ENCODE results near the gene FBXO34.

FBXO34 gene

GRCh38 chr14:55272922-55273321 is 1.7 kb downstream of the FBXO34 start:
- no peak for DNase-seq

- no peak for DNase-seq
Observed at GRCh38 chr14:55274146-55274545, 2.9 kb downstream of the FBXO34 start.

GRCh38 chr14:55274751-55275150 is 3.5 kb downstream of the FBXO34 start:
- DNase-seq, result no peak

GRCh38 chr14:55276736-55277135 is 5.5 kb downstream of the FBXO34 start:
- no peak for DNase-seq

- DNase-seq, result no peak
Observed at GRCh38 chr14:55277972-55278740, 6.9 kb downstream of the FBXO34 start.

- no peak for DNase-seq
Observed at GRCh38 chr14:55279384-55279783, 8.2 kb downstream of the FBXO34 start.

- DNase-seq, result no peak
Observed at GRCh38 chr14:55281316-55281839, 10.2 kb downstream of the FBXO34 start.

GRCh38 chr14:55285048-55285652 is 13.9 kb downstream of the FBXO34 start:
- DNase-seq, result no peak

GRCh38 chr14:55288439-55288838 is 17.2 kb downstream of the FBXO34 start:
- DNase-seq, result no peak

GRCh38 chr14:55291480-55292081 is 20.4 kb downstream of the FBXO34 start:
- no peak for DNase-seq

- no peak for DNase-seq
Observed at GRCh38 chr14:55294603-55295002, 23.4 kb downstream of the FBXO34 start.

GRCh38 chr14:55297611-55298499 is 26.6 kb downstream of the FBXO34 start:
- DNase-seq, result no peak

- DNase-seq, result no peak
Observed at GRCh38 chr14:55298500-55298822, 27.2 kb downstream of the FBXO34 start.

GRCh38 chr14:55301437-55302121 is 30.4 kb downstream of the FBXO34 start:
- no peak for DNase-seq

GRCh38 chr14:55302367-55303124 is 31.3 kb downstream of the FBXO34 start:
- no peak for DNase-seq

- DNase-seq, result no peak
Observed at GRCh38 chr14:55303125-55303499, 31.9 kb downstream of the FBXO34 start.

GRCh38 chr14:55303691-55304145 is 32.5 kb downstream of the FBXO34 start:
- DNase-seq, result no peak

- no peak for DNase-seq
Observed at GRCh38 chr14:55306938-55307589, 35.8 kb downstream of the FBXO34 start.

- DNase-seq, result no peak
Observed at GRCh38 chr14:55309154-55309553, 37.9 kb downstream of the FBXO34 start.

- no peak for DNase-seq
Observed at GRCh38 chr14:55309761-55310365, 38.6 kb downstream of the FBXO34 start.
